Measurements from ENCODE around the gene POMP. TPM values are rescaled to one million over a fixed set of nuclear protein-coding genes. Genes with fewer than 3 reads are reported as not detected.

The POMP gene
- 172 TPM for polyA plus RNA-seq (2013, experiment 1 of 2)
- 171 TPM for polyA plus RNA-seq (2013, experiment 2 of 2)

GRCh38 chr13:28658796-28659620 is at the start of gene POMP:
Gene POMP, plus strand, starts transcription at chr13:28659130. Its CDS starts 55 bp downstream, at chr13:28659185.
- 0% methylated on average over 35 to 50 of the region's 64 CpGs for WGBS, 2 experiments (ENCODE audit: insufficient coverage in 2 of 2)
- no peaks in the 10 kb centered on the region for H3K9me3 ChIP-seq (ENCODE audit: control insufficient read depth, low read length)
- peak within 1 kb of the TSS; percentile 81 for H3K27ac ChIP-seq (ENCODE audit: low read depth, low read length, severe bottlenecking)
- H3K36me3 ChIP-seq (ENCODE audit: control insufficient read depth, insufficient read depth, low read length) = peaks cover 38% of the 10 kb centered on the region
- H3K4me1 ChIP-seq (ENCODE audit: control insufficient read depth, insufficient read depth, low read length, poor library complexity, severe bottlenecking) = peaks cover 37% of the 10 kb centered on the region
- H3K4me3 ChIP-seq (ENCODE audit: extremely low read depth, insufficient read depth, low read length, poor library complexity, severe bottlenecking) = peak within 1 kb of the TSS; percentile 91

GRCh38 chr13:28609381-28609780 is 49.5 kb upstream of the POMP start:
- Histone ChIP-seq H3K4me1 (ENCODE audit: control insufficient read depth, insufficient read depth, low read length, poor library complexity, severe bottlenecking) (peaks cover 43% of the 10 kb centered on the region), H3K9me3 (ENCODE audit: control insufficient read depth, low read length) (no peaks in the 10 kb centered on the region), H3K27ac (ENCODE audit: low read depth, low read length, severe bottlenecking) (peak overlapping the region; percentile 93), H3K4me3 (ENCODE audit: extremely low read depth, insufficient read depth, low read length, poor library complexity, severe bottlenecking) (no peak overlapping the region), H3K36me3 (ENCODE audit: control insufficient read depth, insufficient read depth, low read length) (no peaks in the 10 kb centered on the region)
- WGBS, 2 experiments (ENCODE audit: insufficient coverage in 2 of 2) = no CpG with 5 or more reads among the region's 1 CpG

- Histone ChIP-seq H3K36me3 (ENCODE audit: control insufficient read depth, insufficient read depth, low read length) (no peaks in the 10 kb centered on the region), H3K27ac (ENCODE audit: low read depth, low read length, severe bottlenecking) (peak overlapping the region; percentile 93), H3K9me3 (ENCODE audit: control insufficient read depth, low read length) (no peaks in the 10 kb centered on the region), H3K4me1 (ENCODE audit: control insufficient read depth, insufficient read depth, low read length, poor library complexity, severe bottlenecking) (peaks cover 43% of the 10 kb centered on the region), H3K4me3 (ENCODE audit: extremely low read depth, insufficient read depth, low read length, poor library complexity, severe bottlenecking) (no peak overlapping the region)
- WGBS, 2 experiments (ENCODE audit: insufficient coverage in 2 of 2) = no CpG with 5 or more reads among the region's 1 CpG
Observed at GRCh38 chr13:28609926-28610325, 49.0 kb upstream of the POMP start.

- Histone ChIP-seq H3K27ac (ENCODE audit: low read depth, low read length, severe bottlenecking) (peak overlapping the region; percentile 93), H3K4me1 (ENCODE audit: control insufficient read depth, insufficient read depth, low read length, poor library complexity, severe bottlenecking) (peaks cover 39% of the 10 kb centered on the region), H3K36me3 (ENCODE audit: control insufficient read depth, insufficient read depth, low read length) (no peaks in the 10 kb centered on the region), H3K4me3 (ENCODE audit: extremely low read depth, insufficient read depth, low read length, poor library complexity, severe bottlenecking) (no peak overlapping the region), H3K9me3 (ENCODE audit: control insufficient read depth, low read length) (no peaks in the 10 kb centered on the region)
- WGBS, 2 experiments (ENCODE audit: insufficient coverage in 2 of 2) = 89 to 94% methylated on average over 3 to 5 of the region's 6 CpGs
Observed at GRCh38 chr13:28610996-28611395, 47.9 kb upstream of the POMP start.

GRCh38 chr13:28611654-28612131 is 47.2 kb upstream of the POMP start:
- Histone ChIP-seq H3K4me1 (ENCODE audit: control insufficient read depth, insufficient read depth, low read length, poor library complexity, severe bottlenecking) (peaks cover 34% of the 10 kb centered on the region), H3K27ac (ENCODE audit: low read depth, low read length, severe bottlenecking) (peak overlapping the region; percentile 93), H3K4me3 (ENCODE audit: extremely low read depth, insufficient read depth, low read length, poor library complexity, severe bottlenecking) (no peak overlapping the region), H3K36me3 (ENCODE audit: control insufficient read depth, insufficient read depth, low read length) (no peaks in the 10 kb centered on the region), H3K9me3 (ENCODE audit: control insufficient read depth, low read length) (no peaks in the 10 kb centered on the region)
- 36 to 41% methylated on average over 3 to 4 of the region's 7 CpGs for whole genome bisulfite sequencing, 2 experiments (ENCODE audit: insufficient coverage in 2 of 2)

GRCh38 chr13:28613562-28613961 is 45.4 kb upstream of the POMP start:
- no peaks in the 10 kb centered on the region for H3K9me3 ChIP-seq (ENCODE audit: control insufficient read depth, low read length)
- WGBS, 2 experiments (ENCODE audit: insufficient coverage in 2 of 2) = 96 to 100% methylated on average over 1 to 3 of the region's 4 CpGs

GRCh38 chr13:28615916-28616446 is 42.9 kb upstream of the POMP start:
- H3K36me3 ChIP-seq (ENCODE audit: control insufficient read depth, insufficient read depth, low read length) = no peaks in the 10 kb centered on the region
- H3K9me3 ChIP-seq (ENCODE audit: control insufficient read depth, low read length) = no peaks in the 10 kb centered on the region
- H3K4me3 ChIP-seq (ENCODE audit: extremely low read depth, insufficient read depth, low read length, poor library complexity, severe bottlenecking) = no peak overlapping the region
- WGBS, 2 experiments (ENCODE audit: insufficient coverage in 2 of 2) = 60% methylated on average over 1 of the region's 2 CpGs; no CpG with 5 or more reads in 1 of the 2 experiments
- peaks cover 15% of the 10 kb centered on the region for H3K4me1 ChIP-seq (ENCODE audit: control insufficient read depth, insufficient read depth, low read length, poor library complexity, severe bottlenecking)
- no peak overlapping the region for H3K27ac ChIP-seq (ENCODE audit: low read depth, low read length, severe bottlenecking)

More at GRCh38 chr13:28613562-28613961, 45.4 kb upstream of the POMP start:
- no peak overlapping the region for H3K4me3 ChIP-seq (ENCODE audit: extremely low read depth, insufficient read depth, low read length, poor library complexity, severe bottlenecking)
- H3K4me1 ChIP-seq (ENCODE audit: control insufficient read depth, insufficient read depth, low read length, poor library complexity, severe bottlenecking) = peaks cover 32% of the 10 kb centered on the region
- H3K36me3 ChIP-seq (ENCODE audit: control insufficient read depth, insufficient read depth, low read length) = no peaks in the 10 kb centered on the region
- H3K27ac ChIP-seq (ENCODE audit: low read depth, low read length, severe bottlenecking) = no peak overlapping the region

GRCh38 chr13:28618230-28618994 is 40.5 kb upstream of the POMP start:
- no peak overlapping the region for H3K27ac ChIP-seq (ENCODE audit: low read depth, low read length, severe bottlenecking)
- H3K4me3 ChIP-seq (ENCODE audit: extremely low read depth, insufficient read depth, low read length, poor library complexity, severe bottlenecking) = no peak overlapping the region
- no peaks in the 10 kb centered on the region for H3K9me3 ChIP-seq (ENCODE audit: control insufficient read depth, low read length)
- no peaks in the 10 kb centered on the region for H3K36me3 ChIP-seq (ENCODE audit: control insufficient read depth, insufficient read depth, low read length)
- peaks cover 5% of the 10 kb centered on the region for H3K4me1 ChIP-seq (ENCODE audit: control insufficient read depth, insufficient read depth, low read length, poor library complexity, severe bottlenecking)
- WGBS, 2 experiments (ENCODE audit: insufficient coverage in 2 of 2) = 86 to 90% methylated on average over 21 to 27 of the region's 31 CpGs

- WGBS, 2 experiments (ENCODE audit: insufficient coverage in 2 of 2) = 98 to 100% methylated on average over 5 of the region's 8 CpGs
Observed at GRCh38 chr13:28620011-28620830, 38.7 kb upstream of the POMP start.

GRCh38 chr13:28621449-28621848 is 37.5 kb upstream of the POMP start:
- WGBS, 2 experiments (ENCODE audit: insufficient coverage in 2 of 2) = 92 to 100% methylated on average over 2 to 5 of the region's 5 CpGs
- Histone ChIP-seq H3K27ac (ENCODE audit: low read depth, low read length, severe bottlenecking) (no peak overlapping the region), H3K36me3 (ENCODE audit: control insufficient read depth, insufficient read depth, low read length) (no peaks in the 10 kb centered on the region), H3K4me3 (ENCODE audit: extremely low read depth, insufficient read depth, low read length, poor library complexity, severe bottlenecking) (no peak overlapping the region), H3K4me1 (ENCODE audit: control insufficient read depth, insufficient read depth, low read length, poor library complexity, severe bottlenecking) (peaks cover 7% of the 10 kb centered on the region), H3K9me3 (ENCODE audit: control insufficient read depth, low read length) (no peaks in the 10 kb centered on the region)

More at GRCh38 chr13:28620011-28620830, 38.7 kb upstream of the POMP start:
- Histone ChIP-seq H3K4me1 (ENCODE audit: control insufficient read depth, insufficient read depth, low read length, poor library complexity, severe bottlenecking) (peaks cover 7% of the 10 kb centered on the region), H3K4me3 (ENCODE audit: extremely low read depth, insufficient read depth, low read length, poor library complexity, severe bottlenecking) (no peak overlapping the region), H3K9me3 (ENCODE audit: control insufficient read depth, low read length) (no peaks in the 10 kb centered on the region), H3K27ac (ENCODE audit: low read depth, low read length, severe bottlenecking) (no peak overlapping the region), H3K36me3 (ENCODE audit: control insufficient read depth, insufficient read depth, low read length) (no peaks in the 10 kb centered on the region)
